Kidney (tissue), 14 donors: ENCODE results near the gene TKTL1. TPM values are rescaled to one million over a fixed set of nuclear protein-coding genes. Genes with fewer than 3 reads are reported as not detected.

Experiments
- DNase-seq, 5 donors: peaks; one replicate each; pipeline ENCODE4 v3.0.0-alpha.2; 2013 to 2020
- FAIRE-seq: peaks from 2 replicates; lab custom pipeline; 2012; peaks lifted over from hg19 to GRCh38; lab: Jason Lieb, UNC
- H3K27ac ChIP-seq, 2 donors: one replicate each; pipeline ENCODE4 v1.7.0; 2013; ENCODE audit warnings: low read depth in 2 of 2, low read length in 2 of 2, inconsistent platforms in 1 of 2
- H3K27me3 ChIP-seq: one replicate; pipeline ENCODE4 v1.7.1; 2013; ENCODE audit warnings: low read length, inconsistent platforms; ENCODE audit not compliant: control insufficient read depth, insufficient read depth
- H3K36me3 ChIP-seq, 3 donors: one replicate each; pipeline versions ENCODE4 v1.7.0 to v1.7.1; 2013; ENCODE audit warnings: low read length in 3 of 3, control low read depth in 1 of 3, inconsistent platforms in 1 of 3; ENCODE audit not compliant: insufficient read depth in 3 of 3, control insufficient read depth in 2 of 3
- H3K4me1 ChIP-seq, 3 donors: one replicate each; pipeline versions ENCODE4 v1.7.0 to v1.7.1; 2013; ENCODE audit warnings: low read length in 3 of 3, inconsistent platforms in 1 of 3, low read depth in 1 of 3; ENCODE audit not compliant: control insufficient read depth in 2 of 3, insufficient read depth in 2 of 3
- H3K4me3 ChIP-seq, 3 donors: one replicate each; pipeline versions ENCODE4 v1.7.0 to v1.8.1; 2013; ENCODE audit warnings: low read length in 3 of 3, control low read depth in 1 of 3, inconsistent platforms in 1 of 3
- H3K9ac ChIP-seq, 3 donors: one replicate each; pipeline versions ENCODE4 v1.7.0 to v1.7.1; 2013; ENCODE audit warnings: low read length in 3 of 3, control low read depth in 1 of 3, inconsistent platforms in 1 of 3
- H3K9me3 ChIP-seq, 3 donors: one replicate each; pipeline versions ENCODE4 v1.7.0 to v1.7.1; 2013; ENCODE audit warnings: low read length in 3 of 3, control low read depth in 1 of 3, inconsistent platforms in 1 of 3; ENCODE audit not compliant: control insufficient read depth in 2 of 3, insufficient read depth in 1 of 3
- CTCF ChIP-seq: IDR thresholded peaks from 3 replicates; pipeline ENCODE4 v1.5.1; 2012; ENCODE audit warnings: mild to moderate bottlenecking, moderate library complexity, borderline replicate concordance; ENCODE audit not compliant: insufficient read depth; ENCODE audit errors: extremely low read depth
- intact Hi-C: fragments of 100-400 bp; cut with DNase I; formaldehyde crosslinking; loops from one replicate; pipeline ENCODE4 v1.11.1; 2022
- polyA plus RNA-seq: library from polyadenylated mRNA; stranded (reverse); fragments of 350-450 nt; fragmentation: Illumina TruSeq; extraction: RNeasy Lipid Tissue Mini Kit (QIAGEN cat#74804); gene quantifications from one replicate; pipeline ENCODE4 v1.2.3, GENCODE V29; 2014; ENCODE audit warnings: low read depth, low replicate concordance; ENCODE audit not compliant: insufficient read depth
- total RNA-seq: library from RNA; stranded (reverse); fragmentation: NEBNext Ultra II Directional; extraction: Animal tissue kit (Norgen Biotek cat#: 25700); gene quantifications from one replicate; pipeline ENCODE4 v1.2.1, GENCODE V29; 2021
- donor health status: control.
- donor health status: control.
- donor health status: control.
- donor health status: control.
- donor health status: control.
- donor health status: DM: yes; HTN: yes; CAD: no.
- donor health status: Normal renal cell carcinoma (clear cell type).

TKTL1 gene
- total and polyA plus RNA-seq, 2 donors from 2014 or later, result 0.30 to 0.38 TPM

GRCh38 chrX:154351183-154352011, 55.8 kb downstream of the TKTL1 start:
- Histone ChIP-seq H3K4me3 (no peak overlapping the region), H3K36me3 (peaks cover 0 to 20% (median 5%) of the 10 kb centered on the region in 3 donors), H3K9me3 (no peaks in the 10 kb centered on the region), H3K27ac (no peak overlapping the region), H3K27me3 (no peaks in the 10 kb centered on the region), H3K4me1 (no peaks in the 10 kb centered on the region), H3K9ac (no peak overlapping the region)
- intact Hi-C loops, result no loop called here
- no peak for DNase-seq
- no peak for FAIRE-seq
- TF ChIP-seq CTCF, result no peak

GRCh38 chrX:154352012-154352401, 56.4 kb downstream of the TKTL1 start:
- Histone ChIP-seq H3K4me1 (no peaks in the 10 kb centered on the region), H3K9ac (no peak overlapping the region), H3K27me3 (no peaks in the 10 kb centered on the region), H3K9me3 (no peaks in the 10 kb centered on the region), H3K4me3 (no peak overlapping the region), H3K36me3 (peaks cover 0 to 20% (median 5%) of the 10 kb centered on the region in 3 donors), H3K27ac (no peak overlapping the region)
- intact Hi-C loops, result no loop called here
- FAIRE-seq, result no peak
- TF ChIP-seq CTCF, result no peak
- DNase-seq, result no peak

GRCh38 chrX:154352466-154352865, 56.9 kb downstream of the TKTL1 start:
- Histone ChIP-seq H3K36me3 (peaks cover 0 to 20% (median 5%) of the 10 kb centered on the region in 3 donors), H3K9me3 (no peaks in the 10 kb centered on the region), H3K9ac (no peak overlapping the region), H3K4me1 (no peaks in the 10 kb centered on the region), H3K27me3 (no peaks in the 10 kb centered on the region), H3K4me3 (no peak overlapping the region), H3K27ac (no peak overlapping the region)
- TF ChIP-seq CTCF, result no peak
- DNase-seq, result no peak
- no peak for FAIRE-seq
- intact Hi-C loops, result no loop called here
